Activated CD8-positive, alpha-beta memory T cell treated with anti-CD3 and anti-CD28 coated beads, Interleukin-2, amount 50 U/mL, for 48 hours (primary cell): Measurements from ENCODE around the gene BCO1.

Experiments
- DNase-seq: peaks from one replicate; pipeline ENCODE4 v3.0.0-alpha.2; 2020

BCO1 gene

GRCh38 chr16:81327011-81327410, 88.5 kb downstream of the BCO1 start:
- no peak for DNase-seq

GRCh38 chr16:81327447-81328196, 89.1 kb downstream of the BCO1 start:
- DNase-seq: no peak

GRCh38 chr16:81329947-81330346, 91.5 kb downstream of the BCO1 start:
- no peak for DNase-seq

DNA sequence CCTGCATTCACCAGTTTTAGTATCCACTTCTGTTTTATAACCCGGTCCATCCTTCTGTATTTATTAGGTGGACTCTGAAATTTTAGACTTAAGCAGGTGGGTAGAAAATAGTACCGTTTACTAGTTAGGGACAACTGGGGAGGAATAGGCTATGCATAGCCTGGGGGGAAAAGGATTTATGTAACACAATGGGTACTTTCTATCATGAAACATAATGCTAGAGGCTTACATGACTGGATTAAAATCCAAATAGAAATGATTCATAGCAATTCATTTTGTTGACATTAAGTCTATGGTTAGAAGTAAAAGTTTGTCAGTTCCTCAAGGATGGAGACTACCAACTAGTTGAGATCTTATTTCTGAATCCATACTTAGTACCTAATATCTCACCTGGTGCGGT, 94.9 kb downstream of the BCO1 start:
- no peak for DNase-seq

DNA sequence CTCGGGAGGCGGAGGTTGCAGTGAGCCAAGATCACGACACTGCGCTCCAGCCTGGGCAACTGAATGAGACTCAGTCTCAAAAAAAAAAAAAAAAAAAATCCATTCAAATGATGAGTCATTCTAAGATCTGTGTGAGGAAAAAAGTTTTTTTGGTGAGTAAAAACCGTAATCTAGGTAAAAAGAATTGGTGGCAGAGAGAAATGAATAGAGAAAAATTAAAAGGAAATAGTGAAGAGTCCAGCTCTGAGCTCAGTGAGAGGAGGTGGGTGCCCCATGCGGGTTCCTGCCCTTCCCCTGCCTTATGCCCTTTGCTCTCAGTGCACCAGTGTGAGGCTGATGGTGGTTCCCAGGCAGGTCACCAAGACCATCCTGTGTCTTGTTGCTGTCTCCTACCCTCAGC, 97.2 kb downstream of the BCO1 start:
- DNase-seq: peak; percentile 67

GRCh38 chr16:81337097-81337496, 98.6 kb downstream of the BCO1 start:
- DNase-seq: no peak
